Stimulated activated CD8-positive, alpha-beta memory T cell treated with anti-CD3 and anti-CD28 coated beads, Interleukin-7, amount 100 ng/mL, for 4 hours (primary cell): ENCODE measurements around the gene MYRF.

Experiments used
- DNase-seq, 2 donors: peaks; one replicate each; pipeline ENCODE4 v3.0.0-alpha.2; 2020; ENCODE audit warnings: low read depth in 2 of 2

MYRF gene

GRCh38 chr11:61760946-61761345 is 8.5 kb downstream of the MYRF start:
- DNase-seq = no peak

DNA sequence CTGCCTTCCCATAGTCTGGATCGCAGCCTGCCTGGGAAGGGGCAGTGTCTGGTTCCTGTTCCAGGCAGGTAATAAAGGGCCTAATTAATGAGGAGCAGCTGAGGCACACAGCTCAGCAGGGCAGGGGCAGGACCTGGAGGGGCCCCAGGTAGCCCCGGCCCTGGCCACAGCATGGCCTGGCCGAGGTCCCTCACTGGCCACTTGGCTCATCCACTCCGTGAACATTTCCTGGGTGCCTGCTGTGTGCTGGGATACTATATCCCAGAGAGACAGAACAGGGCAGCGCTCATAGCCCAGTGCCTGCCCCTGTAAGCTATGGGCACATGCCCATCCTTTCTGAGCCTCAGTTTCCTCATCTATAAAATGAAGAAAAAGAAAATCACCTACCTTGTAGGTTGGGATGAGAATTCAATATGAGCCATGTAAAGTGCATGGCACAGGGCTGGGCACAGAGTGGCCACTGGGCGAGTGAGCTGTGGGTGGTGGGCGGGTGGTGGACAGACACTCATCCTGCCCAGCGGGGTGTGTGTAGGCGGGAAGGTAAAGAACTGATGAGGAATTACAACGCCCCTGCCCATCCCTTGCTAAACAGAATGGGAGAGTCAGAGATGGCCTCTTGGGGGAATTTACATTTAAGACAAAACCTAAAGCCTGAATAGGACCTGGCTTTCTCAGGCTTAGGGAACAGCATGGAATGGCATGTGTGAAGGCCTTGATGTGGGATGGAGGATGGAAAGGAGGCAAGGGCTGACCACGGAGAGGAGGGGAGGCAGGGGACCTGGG is 9.2 kb downstream of the MYRF start:
- no peak for DNase-seq

- DNase-seq = no peak
These were observed 9.8 kb downstream of the MYRF start for GRCh38 chr11:61762223-61762615.

- DNase-seq = no peak
These were observed 10.4 kb downstream of the MYRF start for GRCh38 chr11:61762798-61763197.

DNA sequence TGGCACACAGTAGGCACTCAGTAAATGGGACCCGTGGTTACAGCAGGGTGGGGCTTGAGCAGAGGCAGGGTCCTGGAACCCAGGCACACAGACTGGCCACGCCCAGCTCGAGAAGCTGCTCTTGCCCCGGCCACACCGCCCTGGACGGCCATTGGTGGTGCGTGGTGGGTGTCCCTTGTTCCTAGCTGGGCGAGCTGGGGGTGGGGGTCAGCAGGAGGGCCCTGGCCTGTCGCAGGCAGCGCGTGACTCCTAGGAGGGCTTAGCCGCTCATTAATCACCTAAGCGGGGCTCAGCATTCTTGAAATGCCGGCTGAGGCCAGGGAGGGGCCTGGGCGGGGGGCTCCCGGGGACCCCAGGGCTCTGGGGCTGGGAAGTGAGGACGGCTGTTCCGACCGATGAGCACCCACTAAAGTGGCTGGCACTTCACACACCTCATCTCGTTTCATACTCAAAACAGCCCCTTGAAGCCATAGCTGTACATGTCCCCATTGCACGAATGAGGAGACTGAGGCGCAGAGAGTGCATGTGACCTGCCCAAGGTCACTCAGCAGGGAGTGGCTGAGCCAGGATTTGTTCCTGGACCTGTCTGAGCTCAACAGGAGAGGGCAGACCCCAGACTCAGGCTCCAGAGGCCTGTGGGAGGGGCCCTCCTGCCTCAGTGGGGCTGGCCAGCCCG is 11.6 kb downstream of the MYRF start:
- no peak for DNase-seq

DNA sequence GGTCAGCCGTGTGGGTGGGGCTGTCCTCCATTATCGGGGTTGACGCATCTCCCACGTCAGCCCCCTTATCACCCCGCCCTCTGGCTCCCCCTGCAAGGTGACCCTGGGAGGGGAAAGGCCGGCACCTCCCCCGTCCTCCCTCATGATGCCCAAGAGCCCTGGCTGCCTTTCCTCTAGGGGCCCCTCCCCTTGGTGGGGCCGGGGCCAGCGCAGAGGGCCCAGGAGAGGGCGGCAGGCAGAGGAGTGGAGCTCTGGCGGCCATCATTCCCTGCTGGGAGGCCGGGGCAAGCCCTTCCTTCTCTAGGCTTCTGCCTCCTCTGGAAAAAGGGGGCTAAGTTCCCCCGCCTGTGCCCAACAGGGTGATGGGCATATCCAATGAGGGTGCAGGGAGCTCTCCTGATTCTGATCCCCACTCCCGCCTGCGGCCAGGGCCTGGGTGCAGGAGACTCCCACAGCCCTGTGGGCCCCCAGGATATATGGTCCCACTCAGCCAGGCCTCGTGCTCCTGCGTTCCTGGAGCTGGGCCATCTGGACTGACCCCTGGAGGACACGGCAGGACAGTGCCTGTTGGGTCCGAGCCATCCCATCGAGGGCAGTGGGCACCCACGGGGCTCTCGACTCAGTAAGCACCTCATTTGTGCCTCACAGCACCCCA is 12.3 kb downstream of the MYRF start:
- DNase-seq = no peak

- no peak for DNase-seq
These were observed 13.3 kb downstream of the MYRF start for GRCh38 chr11:61765550-61766253.

- DNase-seq = no peak
These were observed 14.0 kb downstream of the MYRF start for GRCh38 chr11:61766353-61766841.

GRCh38 chr11:61768376-61769076 is 16.1 kb downstream of the MYRF start:
- DNase-seq = no peak

- no peak for DNase-seq
These were observed 16.9 kb downstream of the MYRF start for GRCh38 chr11:61769169-61769920.

DNA sequence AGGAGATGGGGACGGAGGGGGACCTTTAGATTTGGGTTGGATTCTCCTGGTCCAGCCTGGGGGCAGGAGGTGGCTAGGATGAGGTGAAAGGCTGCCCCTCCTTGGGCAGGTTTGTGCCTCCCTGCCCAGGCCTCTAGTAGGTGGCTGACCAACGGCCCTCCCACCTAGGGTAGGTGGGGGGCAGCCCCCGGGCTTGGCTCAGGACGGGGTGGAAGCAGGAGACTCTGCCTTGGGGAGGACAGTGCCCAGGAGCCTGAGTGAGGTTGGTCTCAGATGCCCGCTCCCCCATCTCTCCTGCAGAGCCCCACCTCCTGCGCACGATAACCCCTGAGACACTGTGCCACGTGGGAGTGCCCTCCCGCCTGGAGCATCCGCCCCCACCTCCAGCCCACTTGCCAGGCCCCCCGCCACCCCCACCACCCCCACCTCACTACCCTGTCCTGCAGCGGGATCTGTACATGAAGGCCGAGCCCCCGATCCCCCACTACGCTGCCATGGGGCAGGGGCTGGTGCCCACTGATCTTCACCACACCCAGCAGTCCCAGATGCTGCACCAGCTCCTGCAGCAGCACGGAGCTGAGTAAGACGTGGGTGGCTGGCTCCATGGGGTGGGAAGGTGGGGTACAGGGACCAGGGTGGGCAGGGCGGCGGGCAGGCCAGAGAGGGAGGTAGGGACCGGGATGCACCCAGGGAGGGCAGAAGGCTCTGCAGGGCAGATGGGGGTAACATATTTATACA is 17.7 kb downstream of the MYRF start:
- DNase-seq = no peak

DNA sequence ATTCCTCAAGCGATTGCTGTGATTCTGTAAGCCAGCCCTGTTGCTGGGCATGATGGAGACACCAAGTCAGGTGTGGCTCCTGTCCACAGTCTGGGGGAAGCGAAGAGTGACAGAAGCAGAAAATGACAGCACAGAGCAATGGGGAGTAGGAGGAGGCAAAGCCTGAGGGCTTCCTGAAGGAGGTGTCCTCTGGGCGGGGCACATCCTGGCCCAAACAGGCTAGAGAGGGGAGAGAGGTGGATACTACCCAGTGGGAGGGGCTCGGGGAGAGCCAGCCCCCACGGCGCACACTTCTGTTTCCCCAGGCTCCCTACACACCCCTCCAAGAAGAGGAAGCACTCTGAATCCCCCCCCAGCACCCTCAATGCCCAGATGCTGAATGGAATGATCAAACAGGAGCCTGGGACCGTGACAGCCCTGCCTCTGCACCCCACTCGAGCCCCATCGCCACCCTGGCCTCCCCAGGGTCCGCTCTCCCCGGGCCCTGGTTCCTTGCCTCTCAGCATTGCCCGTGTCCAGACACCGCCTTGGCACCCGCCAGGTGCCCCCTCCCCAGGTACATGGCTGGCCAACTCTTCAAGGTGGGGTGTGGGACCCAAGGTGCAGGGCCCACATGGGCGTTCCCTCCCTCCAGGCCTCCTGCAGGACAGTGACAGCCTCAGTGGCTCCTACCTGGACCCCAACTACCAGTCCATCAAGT is 18.9 kb downstream of the MYRF start:
- no peak for DNase-seq

- DNase-seq = no peak
These were observed 19.6 kb downstream of the MYRF start for GRCh38 chr11:61771985-61772455.

- no peak for DNase-seq
These were observed 20.9 kb downstream of the MYRF start for GRCh38 chr11:61773356-61773755.

GRCh38 chr11:61773809-61774208 is 21.4 kb downstream of the MYRF start:
- no peak for DNase-seq

GRCh38 chr11:61774411-61774810 is 22.0 kb downstream of the MYRF start:
- no peak for DNase-seq

DNA sequence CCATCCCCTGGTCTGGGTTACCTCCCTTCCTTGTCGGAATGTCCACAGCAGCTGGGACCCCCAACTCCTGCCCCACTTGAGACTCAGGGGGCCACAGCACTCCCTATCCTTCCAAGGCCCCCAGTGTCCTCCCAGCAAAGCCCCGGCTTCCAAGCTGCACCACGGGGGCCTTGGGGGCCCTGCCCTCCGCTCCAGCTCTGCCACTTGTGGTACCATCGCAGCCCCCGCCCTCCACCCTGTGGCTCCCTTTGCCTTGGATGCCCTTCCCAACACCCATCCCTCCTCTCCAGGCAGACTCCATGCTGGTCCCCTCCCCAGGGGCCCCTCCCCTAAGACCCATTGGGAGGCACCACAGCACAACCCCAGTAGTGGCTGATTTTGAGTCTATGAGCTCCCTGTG is 22.7 kb downstream of the MYRF start:
- no peak for DNase-seq

GRCh38 chr11:61775606-61776554 is 23.4 kb downstream of the MYRF start:
- DNase-seq = no peak
